ENCODE results near the gene METTL21A. TPM values are rescaled to one million over a fixed set of nuclear protein-coding genes. Genes with fewer than 3 reads are reported as not detected.

METTL21A gene
- total and polyA plus RNA-seq, 9 of the 15 experiments (the other 6 are each of a cell fraction or from before 2014, with no cell fraction given) = 9.1 to 46.5 (median 37.4) TPM

DNA sequence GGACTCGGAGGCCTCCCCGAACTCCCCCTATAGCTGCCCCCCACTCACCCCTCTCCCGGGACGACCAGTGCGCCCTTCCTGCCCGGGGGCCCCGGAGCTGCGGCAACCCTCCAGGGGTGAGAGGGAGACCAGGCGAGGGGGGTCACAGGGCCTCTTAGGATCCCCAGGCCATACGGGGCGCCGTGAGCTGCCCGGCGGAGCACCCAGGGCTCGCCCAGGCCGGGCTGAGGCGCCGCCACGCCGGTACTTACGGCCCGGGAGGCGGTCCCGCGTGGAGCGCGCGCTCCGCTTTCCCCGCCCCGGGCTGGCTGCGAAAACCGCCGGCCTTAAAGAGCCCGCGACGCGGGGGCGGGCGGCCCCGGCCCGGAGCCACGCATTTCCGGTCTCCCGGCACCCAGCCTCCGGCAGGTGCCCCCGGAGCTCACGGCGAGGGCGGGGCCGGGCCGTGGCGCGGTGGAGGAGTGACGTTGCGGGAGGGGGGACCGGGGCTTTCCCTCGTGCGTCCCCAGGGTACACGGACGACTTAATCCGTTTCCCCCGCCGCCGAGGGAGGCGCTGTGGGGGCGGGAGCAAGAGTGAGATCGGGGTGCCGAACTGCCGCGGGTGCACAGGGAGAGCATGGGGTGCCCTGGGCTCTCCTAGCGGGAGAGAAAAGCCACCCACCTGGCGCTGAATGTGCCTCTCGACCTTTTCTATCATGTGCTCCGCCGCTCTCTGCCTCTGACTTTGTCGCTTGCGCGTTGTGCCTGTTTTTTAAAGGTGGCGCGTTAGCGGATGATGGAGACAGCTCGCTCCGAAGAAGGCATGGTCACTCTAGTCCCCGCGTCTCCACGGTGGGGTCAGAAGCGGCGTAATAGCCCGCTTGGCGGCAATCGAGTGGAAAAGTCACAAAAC is at the start of gene METTL21A (continued):
- TF ChIP-seq NONO (IDR thresholded peaks at IDR 0.05; ENCODE audit: low read depth in 2 of 2, low read length in 1 of 2) (peak in 1 of 2 experiments; percentile 66; a peak in 1 of 4 replicates), ATF1 (CRISPR knock-in tag; IDR thresholded peaks at IDR 0.05) (no peak), ATF1 (tag; IDR thresholded peaks at IDR 0.05) (peak; percentile 94), ZFP30 (CRISPR knock-in tag; IDR thresholded peaks at IDR 0.05; ENCODE audit: borderline replicate concordance) (no peak), RNF2 (IDR thresholded peaks at IDR 0.05) (peak; percentile 31; the same call in 1 of the 2 replicates), ZNF584 (CRISPR knock-in tag; IDR thresholded peaks at IDR 0.05; ENCODE audit: low read depth) (no peak), MYBL2 (IDR thresholded peaks at IDR 0.05; ENCODE audit: low read depth) (no peak), MYBL2 (CRISPR knock-in tag; IDR thresholded peaks at IDR 0.05; ENCODE audit: borderline replicate concordance) (no peak), HDAC1 (IDR thresholded peaks at IDR 0.05) (no peak), CXXC5 (CRISPR knock-in tag; IDR thresholded peaks at IDR 0.05) (peak; percentile 95), ERF (CRISPR knock-in tag; IDR thresholded peaks at IDR 0.05) (no peak), ZEB2 (IDR thresholded peaks at IDR 0.05) (no peak), NEUROD1 (IDR thresholded peaks at IDR 0.05; ENCODE audit: borderline replicate concordance, low read depth, low read length, partially characterized antibody) (peak; percentile 48), ZNF347 (CRISPR knock-in tag; IDR thresholded peaks at IDR 0.05; ENCODE audit: low read depth) (no peak), ZNF3 (CRISPR knock-in tag; IDR thresholded peaks at IDR 0.05) (no peak)
- TF ChIP-seq, protein P1, sequence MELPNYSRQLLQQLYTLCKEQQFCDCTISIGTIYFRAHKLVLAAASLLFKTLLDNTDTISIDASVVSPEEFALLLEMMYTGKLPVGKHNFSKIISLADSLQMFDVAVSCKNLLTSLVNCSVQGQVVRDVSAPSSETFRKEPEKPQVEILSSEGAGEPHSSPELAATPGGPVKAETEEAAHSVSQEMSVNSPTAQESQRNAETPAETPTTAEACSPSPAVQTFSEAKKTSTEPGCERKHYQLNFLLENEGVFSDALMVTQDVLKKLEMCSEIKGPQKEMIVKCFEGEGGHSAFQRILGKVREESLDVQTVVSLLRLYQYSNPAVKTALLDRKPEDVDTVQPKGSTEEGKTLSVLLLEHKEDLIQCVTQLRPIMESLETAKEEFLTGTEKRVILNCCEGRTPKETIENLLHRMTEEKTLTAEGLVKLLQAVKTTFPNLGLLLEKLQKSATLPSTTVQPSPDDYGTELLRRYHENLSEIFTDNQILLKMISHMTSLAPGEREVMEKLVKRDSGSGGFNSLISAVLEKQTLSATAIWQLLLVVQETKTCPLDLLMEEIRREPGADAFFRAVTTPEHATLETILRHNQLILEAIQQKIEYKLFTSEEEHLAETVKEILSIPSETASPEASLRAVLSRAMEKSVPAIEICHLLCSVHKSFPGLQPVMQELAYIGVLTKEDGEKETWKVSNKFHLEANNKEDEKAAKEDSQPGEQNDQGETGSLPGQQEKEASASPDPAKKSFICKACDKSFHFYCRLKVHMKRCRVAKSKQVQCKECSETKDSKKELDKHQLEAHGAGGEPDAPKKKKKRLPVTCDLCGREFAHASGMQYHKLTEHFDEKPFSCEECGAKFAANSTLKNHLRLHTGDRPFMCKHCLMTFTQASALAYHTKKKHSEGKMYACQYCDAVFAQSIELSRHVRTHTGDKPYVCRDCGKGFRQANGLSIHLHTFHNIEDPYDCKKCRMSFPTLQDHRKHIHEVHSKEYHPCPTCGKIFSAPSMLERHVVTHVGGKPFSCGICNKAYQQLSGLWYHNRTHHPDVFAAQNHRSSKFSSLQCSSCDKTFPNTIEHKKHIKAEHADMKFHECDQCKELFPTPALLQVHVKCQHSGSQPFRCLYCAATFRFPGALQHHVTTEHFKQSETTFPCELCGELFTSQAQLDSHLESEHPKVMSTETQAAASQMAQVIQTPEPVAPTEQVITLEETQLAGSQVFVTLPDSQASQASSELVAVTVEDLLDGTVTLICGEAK (IDR thresholded peaks at IDR 0.05) = peak; percentile 81
- TF ChIP-seq, protein P1 (CRISPR knock-in tag; IDR thresholded peaks at IDR 0.05) = no peak
- TF ChIP-seq, protein P2, sequence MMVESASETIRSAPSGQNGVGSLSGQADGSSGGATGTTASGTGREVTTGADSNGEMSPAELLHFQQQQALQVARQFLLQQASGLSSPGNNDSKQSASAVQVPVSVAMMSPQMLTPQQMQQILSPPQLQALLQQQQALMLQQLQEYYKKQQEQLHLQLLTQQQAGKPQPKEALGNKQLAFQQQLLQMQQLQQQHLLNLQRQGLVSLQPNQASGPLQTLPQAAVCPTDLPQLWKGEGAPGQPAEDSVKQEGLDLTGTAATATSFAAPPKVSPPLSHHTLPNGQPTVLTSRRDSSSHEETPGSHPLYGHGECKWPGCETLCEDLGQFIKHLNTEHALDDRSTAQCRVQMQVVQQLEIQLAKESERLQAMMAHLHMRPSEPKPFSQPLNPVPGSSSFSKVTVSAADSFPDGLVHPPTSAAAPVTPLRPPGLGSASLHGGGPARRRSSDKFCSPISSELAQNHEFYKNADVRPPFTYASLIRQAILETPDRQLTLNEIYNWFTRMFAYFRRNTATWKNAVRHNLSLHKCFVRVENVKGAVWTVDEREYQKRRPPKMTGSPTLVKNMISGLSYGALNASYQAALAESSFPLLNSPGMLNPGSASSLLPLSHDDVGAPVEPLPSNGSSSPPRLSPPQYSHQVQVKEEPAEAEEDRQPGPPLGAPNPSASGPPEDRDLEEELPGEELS (CRISPR knock-in tag; IDR thresholded peaks at IDR 0.05; ENCODE audit: borderline replicate concordance) = peak; percentile 72; the same call in 1 of the 2 replicates

Measured in K562 (cell line).